Measurements from ENCODE around the gene UVRAG. TPM values are rescaled to one million over a fixed set of nuclear protein-coding genes. Genes with fewer than 3 reads are reported as not detected.

UVRAG gene
- 20.1 and 20.6 TPM in 2 replicates for total RNA-seq

DNA sequence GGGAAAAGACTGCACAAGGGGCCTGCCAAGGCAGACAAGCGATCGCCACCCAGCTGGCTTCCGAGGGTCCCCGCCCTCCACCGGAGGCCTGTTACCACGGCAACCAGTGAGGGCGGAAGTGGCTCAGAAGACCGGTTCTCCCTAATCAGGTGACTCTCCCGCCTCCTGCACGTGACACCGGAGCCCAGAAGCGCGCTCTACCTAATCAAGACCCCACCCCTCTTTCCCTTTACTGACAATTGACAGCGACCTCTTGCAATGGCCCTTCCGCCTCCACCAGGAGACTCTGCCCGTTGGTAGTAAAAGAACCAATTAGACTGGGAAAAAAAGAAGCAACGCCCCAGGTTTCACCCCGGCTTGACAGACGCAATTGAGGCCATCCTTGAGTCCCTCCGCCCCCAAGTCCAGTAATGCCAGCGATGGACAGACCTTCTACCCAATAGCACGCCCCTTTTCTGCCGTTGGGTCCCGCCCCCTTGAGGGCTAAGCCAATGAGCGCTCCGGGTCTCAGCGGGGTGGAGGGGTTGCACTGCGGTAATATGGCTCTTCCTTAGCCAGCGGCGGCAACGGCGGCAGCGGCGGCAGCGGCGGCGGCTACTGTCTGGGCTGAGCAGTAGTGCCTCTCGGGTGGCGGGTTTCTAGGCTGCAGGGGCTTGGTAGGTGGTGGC is at the start of gene UVRAG:
Gene UVRAG (plus strand): TSS at position 534 of the 668 bp plus-strand sequence. CDS start 198 bp downstream, outside the sequence.

DNA sequence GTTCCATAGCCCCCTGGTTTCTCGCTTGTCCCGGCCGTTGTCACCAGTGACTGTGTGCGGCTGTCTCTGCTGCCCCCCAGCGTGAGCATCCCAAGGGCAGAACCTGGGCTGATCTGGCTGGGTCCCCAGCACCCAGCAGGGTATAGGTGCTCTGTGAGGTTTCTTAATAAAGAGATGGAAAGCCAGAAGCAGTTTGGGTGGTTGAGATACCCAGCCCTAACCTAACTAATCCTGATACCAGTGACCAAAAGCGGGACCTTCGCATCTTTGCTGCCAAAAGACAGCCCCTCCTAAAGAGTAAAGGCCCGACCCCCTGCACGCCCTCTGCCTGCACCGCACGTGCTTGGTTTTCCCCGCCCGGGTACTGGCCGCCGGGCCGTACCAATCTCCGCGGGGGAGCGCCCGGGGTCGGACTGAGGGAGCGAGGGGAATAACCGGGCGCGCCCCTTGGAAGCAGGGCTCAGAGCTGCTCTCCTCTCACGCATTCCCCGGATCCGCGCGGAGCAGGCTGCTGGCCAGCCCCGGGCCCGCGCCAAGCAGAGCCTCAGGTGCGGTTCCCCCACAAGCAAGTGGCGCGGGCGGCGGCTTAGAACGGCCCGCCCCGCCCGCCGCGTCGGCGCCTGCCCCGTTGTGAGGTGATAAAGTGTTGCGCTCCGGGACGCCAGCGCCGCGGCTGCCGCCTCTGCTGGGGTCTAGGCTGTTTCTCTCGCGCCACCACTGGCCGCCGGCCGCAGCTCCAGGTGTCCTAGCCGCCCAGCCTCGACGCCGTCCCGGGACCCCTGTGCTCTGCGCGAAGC is 46.7 kb upstream of the UVRAG start, which contains the start of gene DGAT2:
Gene DGAT2 (plus strand): TSS at position 667 of the 797 bp plus-strand sequence. CDS start 214 bp downstream, outside the sequence.

Small RNA genes lying within 50 kb of the gene (small RNA-seq; reads per million reads assigned to genes)
- gene RF00019 (ENCODE audit: low replicate concordance) (not detected), gene RNA5SP344 (ENCODE audit: low replicate concordance) (not detected)

Other genes with a start within 250 kb of the UVRAG start
- gene MAP6, start 146.2 kb upstream of the UVRAG start, total RNA-seq: 0.57 and 2.4 TPM in 2 replicates
- not detected in 2 replicates for gene MOGAT2, start 97.4 kb upstream of the UVRAG start, total RNA-seq
- 0.43 and 2.0 TPM in 2 replicates for gene DGAT2, start 46.4 kb upstream of the UVRAG start, total RNA-seq

Data from placental pericyte (primary cell).